Common myeloid progenitor, CD34-positive (primary cell): ENCODE data around the gene PHB1.

Experiments used
- CTCF ChIA-PET: fragments of 350-600 bp; sonication (Branson Sonifier 250); formaldehyde crosslinking; loops from one replicate; lab custom pipeline; 2021; ENCODE audit warnings: antibody characterized with exemption; lab: Charles Lee
- POLR2A ChIA-PET: fragments of 350-600 bp; sonication (Branson Sonifier 250); formaldehyde crosslinking; loops from one replicate; lab custom pipeline; 2021; ENCODE audit warnings: antibody characterized with exemption; lab: Charles Lee
- DNase-seq, 3 donors: peaks; one replicate each; pipeline versions ENCODE4 v3.0.0 to v3.0.0-alpha.2; 2013
- H3K27ac ChIP-seq, 2 experiments: 1 replicate in 1 of 2; 2 replicates in 1 of 2; pipeline ENCODE4 v1.7.0; 2013; ENCODE audit warnings: inconsistent platforms in 2 of 2, low read length in 2 of 2, mild to moderate bottlenecking in 2 of 2, low read depth in 1 of 2, moderate library complexity in 1 of 2; ENCODE audit not compliant: severe bottlenecking in 2 of 2, insufficient read depth in 1 of 2, poor library complexity in 1 of 2
- H3K27me3 ChIP-seq, 5 experiments: replicated peaks in 2 of 5; 1 replicate in 3 of 5; 2 replicates in 2 of 5; pipeline versions ENCODE4 v1.6.1 to v1.7.0; 2013; ENCODE audit warnings: low read length in 4 of 5, mild to moderate bottlenecking in 2 of 5, moderate library complexity in 2 of 5, inconsistent platforms in 1 of 5; ENCODE audit not compliant: insufficient read depth in 5 of 5, control insufficient read depth in 4 of 5
- H3K36me3 ChIP-seq, 4 experiments: 1 replicate in 2 of 4; 2 replicates in 2 of 4; pipeline versions ENCODE4 v1.6.1 to v1.7.0; 2013; ENCODE audit warnings: low read length in 3 of 4, control low read depth in 1 of 4, mild to moderate bottlenecking in 1 of 4; ENCODE audit not compliant: control insufficient read depth in 4 of 4, insufficient read depth in 4 of 4
- H3K4me1 ChIP-seq, 4 experiments: 1 replicate in 3 of 4; 2 replicates in 1 of 4; pipeline versions ENCODE4 v1.6.1 to v1.7.1; 2013; ENCODE audit warnings: low read length in 3 of 4, mild to moderate bottlenecking in 3 of 4, control low read depth in 1 of 4, inconsistent platforms in 1 of 4, moderate library complexity in 1 of 4; ENCODE audit not compliant: control insufficient read depth in 4 of 4, insufficient read depth in 4 of 4; ENCODE audit errors: control extremely low read depth in 1 of 4
- H3K4me3 ChIP-seq, 7 experiments: 1 replicate in 4 of 7; 2 replicates in 3 of 7; pipeline versions ENCODE4 v1.5.1 to v1.7.0; 2013; ENCODE audit warnings: mild to moderate bottlenecking in 7 of 7, low read length in 6 of 7, moderate library complexity in 6 of 7, inconsistent platforms in 2 of 7, low read depth in 2 of 7, control low read depth in 1 of 7; ENCODE audit not compliant: insufficient read depth in 4 of 7, control insufficient read depth in 1 of 7; ENCODE audit errors: extremely low read depth in 1 of 7
- H3K9me3 ChIP-seq, 5 experiments: 1 replicate in 4 of 5; 2 replicates in 1 of 5; pipeline versions ENCODE4 v1.6.1 to v1.7.1; 2013; ENCODE audit warnings: low read length in 4 of 5, mild to moderate bottlenecking in 2 of 5, inconsistent platforms in 1 of 5, low read depth in 1 of 5, moderate library complexity in 1 of 5; ENCODE audit not compliant: control insufficient read depth in 4 of 5, insufficient read depth in 2 of 5; ENCODE audit errors: control extremely low read depth in 1 of 5
- WGBS: methylation state at CpG from one replicate; pipeline ENCODE4 v1.1.5; 2013; ENCODE audit not compliant: insufficient coverage; 5-methylcytosine and 5-hydroxymethylcytosine counted together

The PHB1 gene

DNA sequence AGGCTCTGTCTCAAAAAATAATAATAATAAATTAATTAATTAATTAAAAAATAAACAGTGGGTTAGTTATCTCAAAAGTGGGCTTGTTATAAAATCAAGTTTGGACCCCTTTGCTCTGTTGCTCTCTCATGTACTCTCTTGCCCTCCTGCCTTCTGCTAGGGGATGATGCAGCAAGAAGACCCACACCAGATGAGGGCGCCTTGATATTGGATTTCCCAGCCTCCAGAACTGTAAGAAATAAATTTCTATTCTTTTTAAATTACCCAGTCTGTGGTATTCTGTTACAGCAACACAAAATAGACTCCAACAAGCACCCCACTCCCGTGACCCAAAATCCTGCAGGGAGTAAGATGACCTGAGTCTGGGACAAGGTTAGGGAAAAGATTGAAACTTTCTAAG is 50.6 kb downstream of the PHB1 start:
- ChIA-PET CTCF (interaction anchor here (0.7 to 6.4 kb wide), 8 partner anchors 22 to 274 kb away, joined by 3 to 62 read pairs (median 3); no protein-coding TSS in a partner anchor), POLR2A (no interaction called here)
- H3K4me1 ChIP-seq = peaks cover 17 to 32% (median 27%) of the 10 kb centered on the region in 4 experiments
- DNase-seq = no peak
- no peaks in the 10 kb centered on the region for H3K36me3 ChIP-seq
- no peak overlapping the region for H3K27ac ChIP-seq
- no peaks in the 10 kb centered on the region for H3K27me3 ChIP-seq
- no peak overlapping the region for H3K4me3 ChIP-seq
- no peaks in the 10 kb centered on the region for H3K9me3 ChIP-seq
- 100% methylated on average over 1 of the region's 2 CpGs for WGBS

GRCh38 chr17:49363251-49363650 is 51.4 kb downstream of the PHB1 start:
- H3K4me3 ChIP-seq = no peak overlapping the region
- H3K27ac ChIP-seq = no peak overlapping the region
- ChIA-PET POLR2A (interaction anchor here (0.9 to 1.3 kb wide), 2 partner anchors 21 to 44 kb away, joined by 3 read pairs; no protein-coding TSS in a partner anchor), CTCF (interaction anchor here (0.7 to 6.4 kb wide), 4 partner anchors 16 to 46 kb away, joined by 3 to 62 read pairs (median 12); no protein-coding TSS in a partner anchor)
- no peaks in the 10 kb centered on the region for H3K27me3 ChIP-seq
- WGBS = 91% methylated on average over 4 of the region's 4 CpGs
- no peaks in the 10 kb centered on the region for H3K9me3 ChIP-seq
- peaks cover 20 to 38% (median 33%) of the 10 kb centered on the region in 4 experiments for H3K4me1 ChIP-seq
- DNase-seq = no peak
- no peaks in the 10 kb centered on the region for H3K36me3 ChIP-seq

GRCh38 chr17:49362723-49363117 is 52.0 kb downstream of the PHB1 start:
- Histone ChIP-seq H3K9me3 (no peaks in the 10 kb centered on the region), H3K27ac (peak overlapping the region in 1 of 2 experiments; percentile 47), H3K4me1 (peaks cover 23 to 44% (median 36%) of the 10 kb centered on the region in 4 experiments), H3K36me3 (no peaks in the 10 kb centered on the region), H3K4me3 (peak overlapping the region; percentile 30 to 88 (median 78)), H3K27me3 (no peaks in the 10 kb centered on the region)
- DNase-seq = peak in 2 of 3 donors; percentile 56
- 24% methylated on average over 7 of the region's 10 CpGs for WGBS
- POLR2A ChIA-PET = interaction anchor here (0.9 to 1.3 kb wide), 2 partner anchors 21 to 44 kb away, joined by 3 read pairs; no protein-coding TSS in a partner anchor
- CTCF ChIA-PET = interaction anchor here (3.8 to 6.4 kb wide), 2 partner anchors 15 to 46 kb away, joined by 12 to 62 read pairs; no protein-coding TSS in a partner anchor

DNA sequence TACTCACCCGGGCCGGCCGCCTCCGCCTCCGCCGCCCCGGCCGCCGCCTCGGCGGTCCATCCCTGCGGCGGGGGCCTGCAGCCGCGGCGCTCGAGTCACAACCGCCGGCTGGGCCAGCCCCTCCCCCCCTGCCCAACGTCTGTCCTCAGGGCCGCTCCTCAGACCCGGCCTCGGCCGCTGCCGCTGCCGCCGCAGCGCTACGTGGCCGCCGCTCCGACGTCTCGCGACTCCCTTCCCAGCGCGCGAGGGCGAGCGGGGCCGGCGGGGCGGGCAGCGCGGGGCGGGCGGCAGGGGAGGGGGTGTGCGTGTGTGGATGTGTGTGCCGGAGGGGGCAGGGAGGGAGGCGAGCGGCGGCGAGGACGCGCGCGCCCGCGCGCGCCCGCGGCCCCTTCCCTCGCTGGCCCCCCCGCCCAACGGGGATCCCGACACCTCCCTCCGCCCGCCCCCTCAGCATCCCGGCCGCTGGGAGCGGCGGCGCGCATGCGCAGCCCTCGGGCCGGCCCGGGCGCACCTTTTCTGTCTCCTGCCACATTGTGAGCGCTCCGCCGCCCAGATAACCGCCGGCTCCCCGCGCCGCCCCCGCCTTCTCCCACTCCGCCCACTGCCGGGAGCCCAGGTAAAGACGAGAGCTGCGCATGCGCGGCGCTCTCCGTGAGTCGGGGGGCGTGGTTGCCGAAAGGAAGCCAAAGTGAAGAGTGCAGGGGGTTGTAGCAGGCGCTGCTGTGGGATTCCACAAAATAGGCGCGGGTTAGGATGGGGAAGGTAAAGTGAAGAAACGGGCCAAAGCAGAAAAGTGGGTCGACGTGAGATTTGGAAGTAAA is 52.6 kb downstream of the PHB1 start, which contains the start of gene ZNF652:
Gene ZNF652, minus strand, starts transcription at position 349 of the 821 bp plus-strand sequence. CDS start 44,525 bp downstream, outside the sequence.
- H3K4me3 ChIP-seq = peak within 1 kb of the TSS; percentile 68 to 88 (median 79)
- peak within 1 kb of the TSS; percentile 15 to 74 for H3K27ac ChIP-seq
- WGBS = 0% methylated on average over 28 of the region's 106 CpGs
- H3K4me1 ChIP-seq = peaks cover 26 to 47% (median 37%) of the 10 kb centered on the region in 4 experiments
- POLR2A ChIA-PET = interaction anchor here (0.6 to 1.3 kb wide), 3 partner anchors 18 to 43 kb away, joined by 3 to 4 read pairs (median 3); no protein-coding TSS in a partner anchor
- H3K27me3 ChIP-seq = no peaks in the 10 kb centered on the region
- peak; percentile 86 to 92 (median 90) for DNase-seq
- H3K36me3 ChIP-seq = no peaks in the 10 kb centered on the region
- CTCF ChIA-PET = interaction anchor here (0.6 to 6.4 kb wide), 4 partner anchors 15 to 45 kb away, joined by 3 to 62 read pairs (median 8); no protein-coding TSS in a partner anchor
- no peaks in the 10 kb centered on the region for H3K9me3 ChIP-seq

GRCh38 chr17:49361129-49361901 is 53.4 kb downstream of the PHB1 start:
- Histone ChIP-seq H3K4me1 (peaks cover 26 to 47% (median 37%) of the 10 kb centered on the region in 4 experiments), H3K36me3 (no peaks in the 10 kb centered on the region), H3K27ac (peak overlapping the region; percentile 15 to 74), H3K27me3 (no peaks in the 10 kb centered on the region), H3K4me3 (peak overlapping the region; percentile 68 to 88 (median 79)), H3K9me3 (no peaks in the 10 kb centered on the region)
- 0% methylated on average over 26 of the region's 52 CpGs for WGBS
- peak; percentile 72 to 90 (median 83) for DNase-seq
- ChIA-PET CTCF (interaction anchor here (0.5 to 6.4 kb wide), 9 partner anchors 9 to 44 kb away, joined by 3 to 62 read pairs (median 3); no protein-coding TSS in a partner anchor), POLR2A (interaction anchor here (0.6 to 1.1 kb wide), 2 partner anchors 22 to 30 kb away, joined by 3 to 5 read pairs; no protein-coding TSS in a partner anchor)

DNA sequence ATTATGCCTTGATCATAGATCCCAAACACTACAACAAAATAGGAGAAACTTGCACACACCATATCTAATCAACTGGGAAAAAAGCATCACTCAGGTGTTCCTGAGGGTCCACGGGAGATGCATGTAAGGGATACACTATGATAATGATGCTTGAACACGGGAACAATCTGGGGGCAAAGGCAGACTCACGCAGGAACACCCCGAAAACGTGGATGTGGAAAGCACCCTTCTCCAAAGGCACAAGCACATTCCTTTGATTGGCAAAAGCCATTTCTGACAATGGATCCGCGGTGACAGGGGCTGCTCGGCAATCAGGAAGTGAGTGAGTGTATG is 53.9 kb downstream of the PHB1 start:
- H3K27me3 ChIP-seq = no peaks in the 10 kb centered on the region
- peaks cover 26 to 46% (median 37%) of the 10 kb centered on the region in 4 experiments for H3K4me1 ChIP-seq
- H3K36me3 ChIP-seq = no peaks in the 10 kb centered on the region
- CTCF ChIA-PET = interaction anchor here (0.7 to 6.4 kb wide), 8 partner anchors 8 to 44 kb away, joined by 3 to 62 read pairs (median 6); no protein-coding TSS in a partner anchor
- POLR2A ChIA-PET = interaction anchor here (0.6 to 1.1 kb wide), 3 partner anchors 16 to 30 kb away, joined by 3 to 5 read pairs (median 3); no protein-coding TSS in a partner anchor
- peak in 1 of 3 donors; percentile 64 for DNase-seq
- 5% methylated on average over 8 of the region's 8 CpGs for WGBS
- no peaks in the 10 kb centered on the region for H3K9me3 ChIP-seq
- H3K27ac ChIP-seq = peak overlapping the region; percentile 9 to 74
- H3K4me3 ChIP-seq = peak overlapping the region; percentile 68 to 88 (median 79)
